Transverse colon (tissue), 4 donors: ENCODE measurements around the gene PTPRN2. TPM values are rescaled to one million over a fixed set of nuclear protein-coding genes. Genes with fewer than 3 reads are reported as not detected.

ENCODE experiments used
- DNase-seq: peaks from one replicate; pipeline ENCODE4 v3.0.0-alpha.2; 2019
- H3K27ac ChIP-seq, 4 donors: fragments of 200-600 bp; sonication (generic); 2 replicates each; pipeline ENCODE4 v1.5.1; 2016 to 2018; ENCODE audit warnings: inconsistent platforms in 4 of 4
- H3K27me3 ChIP-seq: fragments of 200-600 bp; sonication (generic); 2 replicates; pipeline ENCODE4 v1.5.1; 2017; ENCODE audit warnings: inconsistent platforms
- H3K36me3 ChIP-seq, 4 donors: fragments of 200-600 bp; sonication (generic); 2 replicates each; pipeline ENCODE4 v1.5.1; 2017 to 2019; ENCODE audit warnings: inconsistent platforms in 4 of 4
- H3K4me1 ChIP-seq, 4 donors: fragments of 200-600 bp; sonication (generic); 2 replicates each; pipeline ENCODE4 v1.5.1; 2017 to 2020; ENCODE audit warnings: inconsistent platforms in 4 of 4
- H3K4me3 ChIP-seq, 4 donors: fragments of 200-600 bp; sonication (generic); 1 replicate in 1 of 4; 2 replicates in 3 of 4; pipeline versions ENCODE4 v1.5.1 to v1.6.1; 2017 to 2019; ENCODE audit warnings: inconsistent platforms in 4 of 4
- H3K9me3 ChIP-seq, 2 donors: fragments of 200-600 bp; sonication (generic); 2 replicates each; pipeline ENCODE4 v1.5.1; 2017 to 2019; ENCODE audit warnings: inconsistent platforms in 2 of 2
- CTCF ChIP-seq, 5 experiments: fragments of 200-600 bp in 3 of 5; fragments of 450-650 bp in 2 of 5; sonication (generic) in 3 of 5; IDR thresholded peaks; 1 replicate in 2 of 5; 2 replicates in 3 of 5; pipeline ENCODE4 v1.5.1; 2016 to 2017; ENCODE audit warnings: antibody characterized with exemption in 5 of 5, inconsistent platforms in 3 of 5, mild to moderate bottlenecking in 2 of 5, moderate library complexity in 1 of 5
- EP300 ChIP-seq: sonication (generic); formaldehyde crosslinking; IDR thresholded peaks from one replicate; pipeline ENCODE4 v1.6.1; 2017; ENCODE audit warnings: antibody characterized with exemption, low read depth
- POLR2A ChIP-seq: fragments of 450-650 bp; IDR thresholded peaks from one replicate; pipeline ENCODE4 v1.6.1; 2016; ENCODE audit warnings: antibody characterized with exemption, mild to moderate bottlenecking, moderate library complexity
- POLR2AphosphoS5 ChIP-seq, 3 donors: sonication (generic); formaldehyde crosslinking; IDR thresholded peaks; one replicate each; pipeline ENCODE4 v1.6.1; 2016; ENCODE audit warnings: antibody characterized with exemption in 3 of 3
- WGBS, 2 donors: methylation state at CpG; one replicate each; pipeline ENCODE4 v1.1.5; 2018; ENCODE audit warnings: low coverage in 1 of 2; 5-methylcytosine and 5-hydroxymethylcytosine counted together
- in situ Hi-C, 4 donors: fragments of 200-750 bp; cut with MboI; loops; one replicate each; pipeline versions ENCODE4 v1.15.0 to v1.15.1; 2017; ENCODE audit warnings: low sequenced_read_pairs in 3 of 4, low pct_ligation_motif_present in 1 of 4, low pct_unique_long_range_greater_than_20kb in 1 of 4
- intact Hi-C: fragments of 100-400 bp; cut with DNase I; formaldehyde crosslinking; loops from one replicate; pipeline ENCODE4 v1.15.1; 2023; ENCODE audit warnings: low total_unique reads
- total RNA-seq, 4 donors: library from RNA; depleted of rRNA; stranded (reverse); fragments of >200 nt; gene quantifications; one replicate each; pipeline ENCODE4 v1.1.0, GENCODE V29; 2016

PTPRN2 gene
- total RNA-seq, 4 donors from 2014 or later: 15.4 to 31.1 (median 21.8) TPM

DNA sequence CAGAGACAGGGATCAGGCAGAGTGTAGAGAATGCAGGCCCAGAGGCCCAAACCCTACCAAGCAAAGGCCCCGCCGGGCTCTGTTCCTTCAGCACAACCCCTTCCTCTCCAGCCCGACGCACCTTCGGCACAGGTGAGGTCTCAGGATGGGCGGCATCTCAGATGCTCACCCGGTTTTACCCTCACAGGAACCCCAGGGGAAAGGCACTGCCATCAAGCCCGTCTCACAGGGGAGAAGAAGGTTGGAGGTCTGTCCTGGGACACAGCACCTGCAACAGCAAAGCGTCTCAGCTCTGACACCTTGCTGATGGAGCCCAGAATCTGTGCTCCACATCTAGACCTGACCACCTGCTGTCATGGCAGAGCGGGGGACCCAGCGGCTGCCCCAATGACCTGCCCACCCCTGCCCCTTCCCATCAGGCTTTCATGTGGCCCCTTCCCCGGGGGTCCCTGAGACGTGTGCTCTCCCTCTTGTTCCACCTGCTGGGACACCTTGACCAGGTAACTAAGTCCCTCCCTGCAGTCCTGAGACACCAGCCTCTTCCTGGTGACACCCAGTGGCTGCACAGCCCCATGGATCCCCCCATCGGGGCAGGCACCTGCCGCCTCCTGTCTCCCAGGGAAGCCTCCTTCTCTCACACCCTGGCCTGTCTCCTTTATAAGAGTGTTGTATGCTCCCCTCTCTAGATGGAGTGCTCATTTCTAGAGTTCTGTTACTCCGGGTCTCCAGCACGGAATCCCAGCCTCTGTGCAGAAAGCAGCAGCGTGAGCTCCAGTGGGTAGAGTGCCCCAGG, 935.3 kb downstream of the PTPRN2 start:
- H3K36me3 ChIP-seq: no peaks in the 10 kb centered on the region
- in situ Hi-C loops (no loop called here), intact Hi-C loops (no loop called here)
- H3K4me3 ChIP-seq: no peak overlapping the region
- WGBS, 2 donors: 83% methylated on average over 18 of the region's 18 CpGs; no CpG with 5 or more reads in 1 of the 2 donors
- no peak for DNase-seq
- H3K9me3 ChIP-seq: no peaks in the 10 kb centered on the region
- no peak overlapping the region for H3K27ac ChIP-seq
- TF ChIP-seq EP300 (no peak), POLR2A (no peak), POLR2AphosphoS5 (IDR thresholded peaks at IDR 0.05) (no peak), CTCF (IDR thresholded peaks at IDR 0.05) (no peak)
- H3K27me3 ChIP-seq: no peaks in the 10 kb centered on the region
- H3K4me1 ChIP-seq: no peaks in the 10 kb centered on the region

GRCh38 chr7:157651366-157652160, 936.1 kb downstream of the PTPRN2 start:
- H3K9me3 ChIP-seq: no peaks in the 10 kb centered on the region
- no peaks in the 10 kb centered on the region for H3K4me1 ChIP-seq
- in situ Hi-C loops: no loop called here
- TF ChIP-seq POLR2A: no peak
- TF ChIP-seq POLR2AphosphoS5 (IDR thresholded peaks at IDR 0.05): no peak
- TF ChIP-seq EP300: no peak
- no peak for TF ChIP-seq CTCF (IDR thresholded peaks at IDR 0.05)
- 82 to 89% methylated on average over 13 to 28 of the region's 28 CpGs for WGBS, 2 donors
- intact Hi-C loops: no loop called here
- no peaks in the 10 kb centered on the region for H3K27me3 ChIP-seq
- H3K4me3 ChIP-seq: no peak overlapping the region
- no peaks in the 10 kb centered on the region for H3K36me3 ChIP-seq
- no peak for DNase-seq
- H3K27ac ChIP-seq: no peak overlapping the region

DNA sequence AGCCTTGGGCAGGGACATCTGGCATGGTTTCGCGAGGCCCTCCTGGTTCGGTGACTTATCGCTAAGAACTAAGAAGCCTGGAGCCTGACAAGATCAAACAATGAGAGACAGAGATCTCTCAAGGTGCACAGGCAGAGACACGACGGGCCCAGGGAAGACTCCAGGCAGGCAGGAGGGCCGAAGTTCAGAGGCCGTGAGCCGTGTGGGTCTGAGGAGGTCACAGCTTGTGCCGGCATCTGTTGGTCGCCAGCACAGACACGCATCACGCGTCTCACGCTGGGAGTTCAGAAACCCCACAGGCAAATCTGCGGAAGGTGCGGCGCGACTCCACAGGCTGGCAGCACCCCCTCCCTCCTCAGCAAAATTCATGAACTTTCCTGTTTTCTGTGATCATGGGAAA, 936.8 kb downstream of the PTPRN2 start:
- Histone ChIP-seq H3K27me3 (no peaks in the 10 kb centered on the region), H3K27ac (no peak overlapping the region), H3K4me3 (no peak overlapping the region), H3K36me3 (no peaks in the 10 kb centered on the region), H3K9me3 (no peaks in the 10 kb centered on the region), H3K4me1 (no peaks in the 10 kb centered on the region)
- WGBS, 2 donors: 97% methylated on average over 19 of the region's 19 CpGs; no CpG with 5 or more reads in 1 of the 2 donors
- DNase-seq: no peak
- intact Hi-C loops: no loop called here
- TF ChIP-seq POLR2A: no peak
- no peak for TF ChIP-seq POLR2AphosphoS5 (IDR thresholded peaks at IDR 0.05)
- no peak for TF ChIP-seq EP300
- no peak for TF ChIP-seq CTCF (IDR thresholded peaks at IDR 0.05)
- in situ Hi-C loops: no loop called here

DNA sequence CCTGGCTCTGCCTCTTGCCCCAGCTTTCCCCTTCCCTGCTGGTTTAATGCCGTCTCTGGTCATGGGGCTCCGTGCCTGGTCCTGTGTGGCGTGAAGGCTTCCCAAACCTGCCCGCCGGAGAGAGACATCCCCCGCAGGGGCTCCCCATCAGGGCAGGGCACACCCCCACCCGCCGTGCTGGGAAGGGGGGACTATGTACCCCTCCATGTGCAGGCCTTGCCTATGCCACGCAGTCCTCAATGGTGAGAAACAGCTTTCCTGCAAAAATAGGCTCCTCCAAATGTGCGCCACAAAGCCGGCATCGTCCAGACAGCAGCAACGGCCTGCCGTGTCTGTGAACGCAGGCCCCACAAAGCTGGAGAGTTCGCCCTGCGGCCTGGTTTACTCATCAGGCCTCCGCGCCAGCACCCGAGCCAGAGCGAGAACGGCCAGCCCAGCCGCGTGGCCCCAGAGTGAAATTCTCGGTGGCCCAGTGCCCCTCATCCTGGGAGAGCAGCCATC, 937.4 kb downstream of the PTPRN2 start:
- in situ Hi-C loops (no loop called here), intact Hi-C loops (no loop called here)
- Histone ChIP-seq H3K27me3 (no peaks in the 10 kb centered on the region), H3K36me3 (no peaks in the 10 kb centered on the region), H3K4me1 (no peaks in the 10 kb centered on the region), H3K9me3 (no peaks in the 10 kb centered on the region), H3K27ac (no peak overlapping the region), H3K4me3 (no peak overlapping the region)
- TF ChIP-seq POLR2A: no peak
- TF ChIP-seq EP300: no peak
- TF ChIP-seq CTCF (IDR thresholded peaks at IDR 0.05): no peak
- TF ChIP-seq POLR2AphosphoS5 (IDR thresholded peaks at IDR 0.05): no peak
- DNase-seq: no peak
- 92% methylated on average over 22 of the region's 25 CpGs; no CpG with 5 or more reads in 1 of the 2 donors for WGBS, 2 donors
